K562 (cell line): Measurements from ENCODE around the gene CSKMT. TPM values are rescaled to one million over a fixed set of nuclear protein-coding genes. Genes with fewer than 3 reads are reported as not detected.

ENCODE experiments used
- FUS ChIP-seq: fragments of 200-400 bp; formaldehyde crosslinking; optimal IDR thresholded peaks from 2 replicates; pipeline ENCODE3; 2017; ENCODE audit warnings: low read depth, low read length
- L3MBTL2 ChIP-seq: fragments of 450-650 bp; IDR thresholded peaks from 2 replicates; pipeline ENCODE4 v1.6.1; 2016; ENCODE audit warnings: mild to moderate bottlenecking, moderate library complexity
- MBD2 ChIP-seq: sonication (generic); IDR thresholded peaks from 2 replicates; pipeline ENCODE4 v1.6.1; 2016; ENCODE audit warnings: low read depth, borderline replicate concordance
- MXI1 ChIP-seq: IDR thresholded peaks from 2 replicates; pipeline ENCODE4 v1.6.1; 2011; ENCODE audit warnings: low read depth, mild to moderate bottlenecking, improper control_type of control experiment, low read length
- PHF21A ChIP-seq: fragments of 450-650 bp; IDR thresholded peaks from 2 replicates; pipeline ENCODE4 v1.6.1; 2017; ENCODE audit warnings: low read depth, borderline replicate concordance
- RFX1 ChIP-seq: fragments of 450-650 bp; IDR thresholded peaks from 2 replicates; pipeline ENCODE4 v1.6.1; 2016; ENCODE audit warnings: mild to moderate bottlenecking, moderate library complexity
- SAP30 ChIP-seq: fragments of 200-600 bp; sonication (generic); IDR thresholded peaks from 2 replicates; pipeline ENCODE4 v1.6.1; 2012; ENCODE audit warnings: borderline replicate concordance, low read depth, mild to moderate bottlenecking, moderate library complexity, low read length, control low read depth, inconsistent platforms; ENCODE audit not compliant: insufficient read depth, poor library complexity, severe bottlenecking
- SMARCA5 ChIP-seq: fragments of 450-650 bp; IDR thresholded peaks from 2 replicates; pipeline ENCODE4 v1.6.1; 2016
- STAT5B ChIP-seq: fragments of 250-450 bp; sonication (Bioruptor Pico); IDR thresholded peaks from 2 replicates; pipeline ENCODE4 v1.8.0; 2021; ENCODE audit warnings: mild to moderate bottlenecking, inconsistent platforms
- U2AF1 ChIP-seq: fragments of 200-400 bp; formaldehyde crosslinking; optimal IDR thresholded peaks from 2 replicates; pipeline ENCODE3; 2017; ENCODE audit warnings: mild to moderate bottlenecking, low read depth, low read length, moderate library complexity
- XRCC3 ChIP-seq: fragments of 450-650 bp; IDR thresholded peaks from 2 replicates; pipeline ENCODE4 v1.6.1; 2017; ENCODE audit warnings: mild to moderate bottlenecking, moderate library complexity
- ZBTB1 ChIP-seq: sonication (generic); formaldehyde crosslinking; IDR thresholded peaks from 2 replicates; pipeline ENCODE4 v1.8.1; 2023; ENCODE audit warnings: missing genetic modification reagents, low read depth, mild to moderate bottlenecking, borderline replicate concordance
- ZFP1 ChIP-seq: fragments of 450-650 bp; formaldehyde crosslinking; IDR thresholded peaks from 2 replicates; pipeline ENCODE4 v1.4.0; 2020; ENCODE audit warnings: mild to moderate bottlenecking, mixed read lengths
- ZNF24 ChIP-seq: fragments of 450-650 bp; IDR thresholded peaks from 2 replicates; pipeline ENCODE4 v1.6.1; 2016
- ZNF589 ChIP-seq: fragments of 200-800 bp; sonication (Bioruptor generic); IDR thresholded peaks from 2 replicates; pipeline ENCODE4 v1.6.1; 2016; ENCODE audit warnings: low read depth, missing genetic modification characterization, missing compliant biosample characterization
- ZZZ3 ChIP-seq: fragments of 450-650 bp; IDR thresholded peaks from 2 replicates; pipeline ENCODE4 v1.6.1; 2016; ENCODE audit warnings: antibody characterized with exemption, mild to moderate bottlenecking, moderate library complexity
- polyA plus RNA-seq, 8 experiments: library from polyadenylated mRNA; depleted of rRNA in 4 of 8; stranded (reverse) in 5 of 8; unstranded in 3 of 8; fragments of >200 nt; fragmentation: Nextera tagmentation in 2 of 8; fragmentation: Illumina TruSeq in 1 of 8; extraction: Ambion mirVana in 2 of 8; extraction: Trizol in 1 of 8; gene quantifications; 2 replicates each; pipeline versions ENCODE4 v1.2.1 to v1.2.3, GENCODE V29; 2011 to 2014; ENCODE audit warnings: inconsistent platforms in 1 of 8, missing spikeins in 1 of 8
- total RNA-seq, 7 experiments: library from RNA; depleted of rRNA in 6 of 7; stranded (reverse); fragments of >200 nt in 6 of 7; fragmentation: Illumina TruSeq in 2 of 7; extraction: Trizol in 2 of 7; gene quantifications; 2 replicates each; pipeline versions ENCODE4 v1.2.1 to v1.2.3, GENCODE V29; 2011 to 2021; ENCODE audit warnings: low replicate concordance in 1 of 7
- TF ChIP-seq, protein P1 (sequence below): fragments of 450-650 bp; IDR thresholded peaks from 2 replicates; pipeline ENCODE4 v1.6.1; 2016; ENCODE audit warnings: antibody characterized with exemption
- TF ChIP-seq, protein P2 (sequence below), 2 experiments: fragments of 450-650 bp in 1 of 2; sonication (generic) in 1 of 2; formaldehyde crosslinking in 1 of 2; IDR thresholded peaks in 1 of 2; conservative IDR thresholded peaks in 1 of 2; 2 replicates each; pipeline versions ENCODE4 v1.6.1 to v1.8.1; 2016 to 2023; ENCODE audit warnings: mild to moderate bottlenecking in 2 of 2, moderate library complexity in 2 of 2, inconsistent platforms in 1 of 2, missing genetic modification reagents in 1 of 2
- TF ChIP-seq, protein P3 (sequence below), 3 experiments: IDR thresholded peaks in 2 of 3; conservative IDR thresholded peaks in 1 of 3; 2 replicates each; pipeline ENCODE4 v1.5.1; 2011 to 2012; ENCODE audit warnings: low read length in 3 of 3, mild to moderate bottlenecking in 3 of 3, control low read depth in 2 of 3, improper control_type of control experiment in 1 of 3, inconsistent platforms in 1 of 3, low read depth in 1 of 3, mixed read lengths in 1 of 3, moderate library complexity in 1 of 3; ENCODE audit not compliant: insufficient read depth in 2 of 3
- TF ChIP-seq, protein P4 (sequence below): fragments of 250-450 bp; sonication (Bioruptor Pico); IDR thresholded peaks from 2 replicates; pipeline ENCODE4 v1.6.1; 2021; ENCODE audit warnings: mild to moderate bottlenecking
- TF ChIP-seq, protein P5 (sequence below): fragments of 450-650 bp; IDR thresholded peaks from 2 replicates; pipeline ENCODE4 v1.6.1; 2016; ENCODE audit warnings: borderline replicate concordance
- TF ChIP-seq, protein P6 (sequence below): fragments of 450-650 bp; IDR thresholded peaks from 2 replicates; pipeline ENCODE4 v1.6.1; 2016; ENCODE audit warnings: missing biosample characterization, missing genetic modification characterization

CSKMT gene
- total and polyA plus RNA-seq, 9 of the 15 experiments (the other 6 are each of a cell fraction or from before 2014, with no cell fraction given): 10.3 to 108 (median 27.2) TPM

DNA sequence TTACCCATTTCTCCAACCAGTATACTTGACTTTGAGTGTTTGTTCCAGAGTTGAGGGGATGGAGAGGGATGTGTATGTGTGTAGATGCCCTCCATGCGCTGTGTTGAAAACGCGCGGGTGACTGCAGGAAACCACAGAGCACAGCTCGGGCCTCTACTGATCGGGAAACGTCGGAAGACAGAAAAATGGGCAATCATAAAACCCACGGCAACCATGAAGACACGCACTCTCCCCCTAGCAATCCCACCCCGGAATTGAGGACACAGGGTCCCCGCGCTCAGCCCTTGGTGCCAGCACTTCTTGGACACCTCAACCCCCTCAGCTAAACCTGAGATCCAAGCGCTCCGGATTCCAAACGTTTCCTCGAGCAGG is 6.1 kb downstream of the CSKMT start (continued):
- TF ChIP-seq, protein P1, sequence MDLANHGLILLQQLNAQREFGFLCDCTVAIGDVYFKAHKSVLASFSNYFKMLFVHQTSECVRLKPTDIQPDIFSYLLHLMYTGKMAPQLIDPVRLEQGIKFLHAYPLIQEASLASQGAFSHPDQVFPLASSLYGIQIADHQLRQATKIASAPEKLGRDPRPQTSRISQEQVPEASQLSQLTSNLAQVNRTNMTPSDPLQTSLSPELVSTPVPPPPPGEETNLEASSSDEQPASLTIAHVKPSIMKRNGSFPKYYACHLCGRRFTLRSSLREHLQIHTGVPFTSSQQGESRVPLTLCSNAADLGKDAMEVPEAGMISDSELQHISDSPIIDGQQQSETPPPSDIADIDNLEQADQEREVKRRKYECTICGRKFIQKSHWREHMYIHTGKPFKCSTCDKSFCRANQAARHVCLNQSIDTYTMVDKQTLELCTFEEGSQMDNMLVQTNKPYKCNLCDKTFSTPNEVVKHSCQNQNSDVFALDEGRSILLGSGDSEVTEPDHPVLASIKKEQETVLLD: no peak
- TF ChIP-seq U2AF1 (no peak), SAP30 (peak; percentile 0), FUS (no peak), XRCC3 (no peak), RFX1 (no peak), PHF21A (no peak), STAT5B (no peak), ZNF24 (no peak), MXI1 (no peak), SMARCA5 (no peak), ZZZ3 (peak; percentile 88; the same call in 1 of the 2 replicates), L3MBTL2 (0 out of 2 replicates have a peak, but pooled peaks have one; percentile 28), ZNF589 (no peak), MBD2 (no peak; the same call in 1 of the 2 replicates), ZFP1 (CRISPR knock-in tag) (no peak), ZBTB1 (CRISPR knock-in tag) (no peak)
- TF ChIP-seq, protein P2, sequence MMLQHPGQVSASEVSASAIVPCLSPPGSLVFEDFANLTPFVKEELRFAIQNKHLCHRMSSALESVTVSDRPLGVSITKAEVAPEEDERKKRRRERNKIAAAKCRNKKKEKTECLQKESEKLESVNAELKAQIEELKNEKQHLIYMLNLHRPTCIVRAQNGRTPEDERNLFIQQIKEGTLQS (IDR thresholded peaks at IDR 0.05): no peak
- TF ChIP-seq, protein P2 (CRISPR knock-in tag; conservative IDR thresholded peaks at IDR 0.05): no peak
- TF ChIP-seq, protein P3, sequence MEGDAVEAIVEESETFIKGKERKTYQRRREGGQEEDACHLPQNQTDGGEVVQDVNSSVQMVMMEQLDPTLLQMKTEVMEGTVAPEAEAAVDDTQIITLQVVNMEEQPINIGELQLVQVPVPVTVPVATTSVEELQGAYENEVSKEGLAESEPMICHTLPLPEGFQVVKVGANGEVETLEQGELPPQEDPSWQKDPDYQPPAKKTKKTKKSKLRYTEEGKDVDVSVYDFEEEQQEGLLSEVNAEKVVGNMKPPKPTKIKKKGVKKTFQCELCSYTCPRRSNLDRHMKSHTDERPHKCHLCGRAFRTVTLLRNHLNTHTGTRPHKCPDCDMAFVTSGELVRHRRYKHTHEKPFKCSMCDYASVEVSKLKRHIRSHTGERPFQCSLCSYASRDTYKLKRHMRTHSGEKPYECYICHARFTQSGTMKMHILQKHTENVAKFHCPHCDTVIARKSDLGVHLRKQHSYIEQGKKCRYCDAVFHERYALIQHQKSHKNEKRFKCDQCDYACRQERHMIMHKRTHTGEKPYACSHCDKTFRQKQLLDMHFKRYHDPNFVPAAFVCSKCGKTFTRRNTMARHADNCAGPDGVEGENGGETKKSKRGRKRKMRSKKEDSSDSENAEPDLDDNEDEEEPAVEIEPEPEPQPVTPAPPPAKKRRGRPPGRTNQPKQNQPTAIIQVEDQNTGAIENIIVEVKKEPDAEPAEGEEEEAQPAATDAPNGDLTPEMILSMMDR (IDR thresholded peaks at IDR 0.05 in 2 of 3, conservative IDR thresholded peaks at IDR 0.05 in 1 of 3; ENCODE audit: insufficient read depth in 2 of 3, low read depth in 1 of 3, low read length in 3 of 3): no peak
- TF ChIP-seq, protein P4, sequence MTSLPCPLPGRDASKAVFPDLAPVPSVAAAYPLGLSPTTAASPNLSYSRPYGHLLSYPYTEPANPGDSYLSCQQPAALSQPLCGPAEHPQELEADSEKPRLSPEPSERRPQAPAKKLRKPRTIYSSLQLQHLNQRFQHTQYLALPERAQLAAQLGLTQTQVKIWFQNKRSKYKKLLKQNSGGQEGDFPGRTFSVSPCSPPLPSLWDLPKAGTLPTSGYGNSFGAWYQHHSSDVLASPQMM (CRISPR knock-in tag): no peak
- TF ChIP-seq, protein P5, sequence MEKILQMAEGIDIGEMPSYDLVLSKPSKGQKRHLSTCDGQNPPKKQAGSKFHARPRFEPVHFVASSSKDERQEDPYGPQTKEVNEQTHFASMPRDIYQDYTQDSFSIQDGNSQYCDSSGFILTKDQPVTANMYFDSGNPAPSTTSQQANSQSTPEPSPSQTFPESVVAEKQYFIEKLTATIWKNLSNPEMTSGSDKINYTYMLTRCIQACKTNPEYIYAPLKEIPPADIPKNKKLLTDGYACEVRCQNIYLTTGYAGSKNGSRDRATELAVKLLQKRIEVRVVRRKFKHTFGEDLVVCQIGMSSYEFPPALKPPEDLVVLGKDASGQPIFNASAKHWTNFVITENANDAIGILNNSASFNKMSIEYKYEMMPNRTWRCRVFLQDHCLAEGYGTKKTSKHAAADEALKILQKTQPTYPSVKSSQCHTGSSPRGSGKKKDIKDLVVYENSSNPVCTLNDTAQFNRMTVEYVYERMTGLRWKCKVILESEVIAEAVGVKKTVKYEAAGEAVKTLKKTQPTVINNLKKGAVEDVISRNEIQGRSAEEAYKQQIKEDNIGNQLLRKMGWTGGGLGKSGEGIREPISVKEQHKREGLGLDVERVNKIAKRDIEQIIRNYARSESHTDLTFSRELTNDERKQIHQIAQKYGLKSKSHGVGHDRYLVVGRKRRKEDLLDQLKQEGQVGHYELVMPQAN: peak; percentile 12; the same call in 1 of the 2 replicates
- TF ChIP-seq, protein P6, sequence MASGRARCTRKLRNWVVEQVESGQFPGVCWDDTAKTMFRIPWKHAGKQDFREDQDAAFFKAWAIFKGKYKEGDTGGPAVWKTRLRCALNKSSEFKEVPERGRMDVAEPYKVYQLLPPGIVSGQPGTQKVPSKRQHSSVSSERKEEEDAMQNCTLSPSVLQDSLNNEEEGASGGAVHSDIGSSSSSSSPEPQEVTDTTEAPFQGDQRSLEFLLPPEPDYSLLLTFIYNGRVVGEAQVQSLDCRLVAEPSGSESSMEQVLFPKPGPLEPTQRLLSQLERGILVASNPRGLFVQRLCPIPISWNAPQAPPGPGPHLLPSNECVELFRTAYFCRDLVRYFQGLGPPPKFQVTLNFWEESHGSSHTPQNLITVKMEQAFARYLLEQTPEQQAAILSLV: no peak
